Measurements from ENCODE around the gene STAT3. TPM values are rescaled to one million over a fixed set of nuclear protein-coding genes. Genes with fewer than 3 reads are reported as not detected.
A peak's percentile ranks its signal among the peaks of the same experiment; 100 is the strongest.

Gene STAT3
- total RNA-seq, 2 donors from 2014 or later, result 346 to 380 TPM

GRCh38 chr17:42346481-42346880, 41.8 kb downstream of the STAT3 start:
- H3K36me3 Mint-ChIP-seq (ENCODE audit: insufficient read depth in 2 of 2), result peaks cover 10 to 57% of the 10 kb centered on the region in 2 donors
- no peaks in the 10 kb centered on the region for H3K9me3 Mint-ChIP-seq
- ATAC-seq (replicated peaks in 1 of 2), result no peak
- H3K4me1 Mint-ChIP-seq (ENCODE audit: low read depth), result peaks cover 57% of the 10 kb centered on the region
- H3K4me3 Mint-ChIP-seq, result no peak overlapping the region
- H3K27ac Mint-ChIP-seq, result peak overlapping the region; percentile 49
- DNase-seq, result no peak
- no peaks in the 10 kb centered on the region for H3K27me3 Mint-ChIP-seq (ENCODE audit: low read depth)

- Mint-ChIP-seq H3K9me3 (no peaks in the 10 kb centered on the region), H3K27me3 (ENCODE audit: low read depth) (no peaks in the 10 kb centered on the region), H3K36me3 (ENCODE audit: insufficient read depth in 2 of 2) (peaks cover 15 to 63% of the 10 kb centered on the region in 2 donors), H3K27ac (peak overlapping the region; percentile 75), H3K4me3 (no peak overlapping the region), H3K4me1 (ENCODE audit: low read depth) (peaks cover 66% of the 10 kb centered on the region)
- no peak for DNase-seq
- ATAC-seq (replicated peaks in 1 of 2), result no peak
Measured at GRCh38 chr17:42345396-42346073, 42.7 kb downstream of the STAT3 start.

GRCh38 chr17:42342242-42343008, 45.8 kb downstream of the STAT3 start:
- H3K9me3 Mint-ChIP-seq, result no peaks in the 10 kb centered on the region
- H3K27ac Mint-ChIP-seq, result peak overlapping the region; percentile 93
- peaks cover 19 to 70% of the 10 kb centered on the region in 2 donors for H3K36me3 Mint-ChIP-seq (ENCODE audit: insufficient read depth in 2 of 2)
- peaks cover 68% of the 10 kb centered on the region for H3K4me1 Mint-ChIP-seq (ENCODE audit: low read depth)
- peak overlapping the region; percentile 82 to 85 for H3K4me3 Mint-ChIP-seq
- H3K27me3 Mint-ChIP-seq (ENCODE audit: low read depth), result no peaks in the 10 kb centered on the region
- DNase-seq, result peak; percentile 72 to 84
- peak; percentile 78 to 83 for ATAC-seq (replicated peaks in 1 of 2)

- Mint-ChIP-seq H3K4me1 (ENCODE audit: low read depth) (peaks cover 72% of the 10 kb centered on the region), H3K4me3 (peak overlapping the region; percentile 82 to 85), H3K9me3 (no peaks in the 10 kb centered on the region), H3K27ac (peak overlapping the region; percentile 93), H3K27me3 (ENCODE audit: low read depth) (no peaks in the 10 kb centered on the region), H3K36me3 (ENCODE audit: insufficient read depth in 2 of 2) (peaks cover 19 to 69% of the 10 kb centered on the region in 2 donors)
- DNase-seq, result no peak
- ATAC-seq (replicated peaks in 1 of 2), result no peak
Measured at GRCh38 chr17:42341568-42341967, 46.7 kb downstream of the STAT3 start.

- H3K36me3 Mint-ChIP-seq (ENCODE audit: insufficient read depth in 2 of 2), result peaks cover 21 to 66% of the 10 kb centered on the region in 2 donors
Measured at GRCh38 chr17:42340691-42341127, 47.5 kb downstream of the STAT3 start.

GRCh38 chr17:42339221-42339620, 49.0 kb downstream of the STAT3 start:
- Mint-ChIP-seq H3K9me3 (no peaks in the 10 kb centered on the region), H3K36me3 (ENCODE audit: insufficient read depth in 2 of 2) (peaks cover 24 to 67% of the 10 kb centered on the region in 2 donors), H3K4me1 (ENCODE audit: low read depth) (peaks cover 90% of the 10 kb centered on the region), H3K27me3 (ENCODE audit: low read depth) (no peaks in the 10 kb centered on the region), H3K4me3 (peak overlapping the region; percentile 85), H3K27ac (peak overlapping the region; percentile 95)
- no peak for DNase-seq
- ATAC-seq (replicated peaks in 1 of 2), result no peak

More at GRCh38 chr17:42340691-42341127, 47.5 kb downstream of the STAT3 start:
- no peaks in the 10 kb centered on the region for H3K27me3 Mint-ChIP-seq (ENCODE audit: low read depth)
- peak overlapping the region; percentile 82 to 85 for H3K4me3 Mint-ChIP-seq
- H3K9me3 Mint-ChIP-seq, result no peaks in the 10 kb centered on the region
- DNase-seq (peak; percentile 63 to 72), ATAC-seq (replicated peaks in 1 of 2) (peak; percentile 56 to 57)
- peaks cover 79% of the 10 kb centered on the region for H3K4me1 Mint-ChIP-seq (ENCODE audit: low read depth)
- H3K27ac Mint-ChIP-seq, result peak overlapping the region; percentile 93

GRCh38 chr17:42338427-42338985, 49.7 kb downstream of the STAT3 start:
- Mint-ChIP-seq H3K4me3 (peak overlapping the region; percentile 85), H3K27ac (peak overlapping the region; percentile 95), H3K27me3 (ENCODE audit: low read depth) (no peaks in the 10 kb centered on the region), H3K9me3 (no peaks in the 10 kb centered on the region), H3K4me1 (ENCODE audit: low read depth) (peaks cover 89% of the 10 kb centered on the region), H3K36me3 (ENCODE audit: insufficient read depth in 2 of 2) (peaks cover 26 to 65% of the 10 kb centered on the region in 2 donors)
- no peak for ATAC-seq (replicated peaks in 1 of 2)
- DNase-seq, result no peak

GRCh38 chr17:42337442-42337841, 50.8 kb downstream of the STAT3 start:
- Mint-ChIP-seq H3K36me3 (ENCODE audit: insufficient read depth in 2 of 2) (peaks cover 31 to 65% of the 10 kb centered on the region in 2 donors), H3K27ac (peak overlapping the region; percentile 97), H3K4me3 (peak overlapping the region; percentile 67 to 86), H3K27me3 (ENCODE audit: low read depth) (no peaks in the 10 kb centered on the region), H3K4me1 (ENCODE audit: low read depth) (peaks cover 89% of the 10 kb centered on the region), H3K9me3 (no peaks in the 10 kb centered on the region)
- ATAC-seq (replicated peaks in 1 of 2) (peak; percentile 69 to 71), DNase-seq (peak; percentile 81 to 89)

- Mint-ChIP-seq H3K4me1 (ENCODE audit: low read depth) (peaks cover 71% of the 10 kb centered on the region), H3K9me3 (no peaks in the 10 kb centered on the region), H3K4me3 (peak overlapping the region in 1 of 2 donors; percentile 12), H3K36me3 (ENCODE audit: insufficient read depth in 2 of 2) (peaks cover 31 to 67% of the 10 kb centered on the region in 2 donors), H3K27ac (no peak overlapping the region), H3K27me3 (ENCODE audit: low read depth) (no peaks in the 10 kb centered on the region)
- ATAC-seq (replicated peaks in 1 of 2), result no peak
- DNase-seq, result no peak
Measured at GRCh38 chr17:42334677-42335076, 53.6 kb downstream of the STAT3 start.

GRCh38 chr17:42333053-42333452, 55.2 kb downstream of the STAT3 start:
- peak; percentile 41 to 59 for DNase-seq
- H3K4me3 Mint-ChIP-seq, result peak overlapping the region; percentile 53 to 67
- H3K9me3 Mint-ChIP-seq, result no peaks in the 10 kb centered on the region
- peak; percentile 40 to 49 for ATAC-seq (replicated peaks in 1 of 2)
- H3K27me3 Mint-ChIP-seq (ENCODE audit: low read depth), result no peaks in the 10 kb centered on the region
- H3K4me1 Mint-ChIP-seq (ENCODE audit: low read depth), result peaks cover 57% of the 10 kb centered on the region
- peaks cover 26 to 68% of the 10 kb centered on the region in 2 donors for H3K36me3 Mint-ChIP-seq (ENCODE audit: insufficient read depth in 2 of 2)
- peak overlapping the region; percentile 82 for H3K27ac Mint-ChIP-seq

GRCh38 chr17:42329025-42329976, 58.9 kb downstream of the STAT3 start:
- no peak for DNase-seq
- Mint-ChIP-seq H3K36me3 (ENCODE audit: insufficient read depth in 2 of 2) (peaks cover 22 to 65% of the 10 kb centered on the region in 2 donors), H3K4me1 (ENCODE audit: low read depth) (peaks cover 27% of the 10 kb centered on the region), H3K27ac (peak overlapping the region; percentile 63), H3K4me3 (no peak overlapping the region), H3K9me3 (no peaks in the 10 kb centered on the region), H3K27me3 (ENCODE audit: low read depth) (no peaks in the 10 kb centered on the region)
- no peak for ATAC-seq (replicated peaks in 1 of 2)

GRCh38 chr17:42325026-42325425, 63.2 kb downstream of the STAT3 start:
- H3K27ac Mint-ChIP-seq, result no peak overlapping the region
- no peaks in the 10 kb centered on the region for H3K27me3 Mint-ChIP-seq (ENCODE audit: low read depth)
- DNase-seq (no peak), ATAC-seq (replicated peaks in 1 of 2) (no peak)
- H3K36me3 Mint-ChIP-seq (ENCODE audit: insufficient read depth in 2 of 2), result peaks cover 28 to 67% of the 10 kb centered on the region in 2 donors
- H3K9me3 Mint-ChIP-seq, result no peaks in the 10 kb centered on the region
- H3K4me1 Mint-ChIP-seq (ENCODE audit: low read depth), result peaks cover 39% of the 10 kb centered on the region
- H3K4me3 Mint-ChIP-seq, result no peak overlapping the region
